Measurements from ENCODE around the gene TUT4.

Gene TUT4

DNA sequence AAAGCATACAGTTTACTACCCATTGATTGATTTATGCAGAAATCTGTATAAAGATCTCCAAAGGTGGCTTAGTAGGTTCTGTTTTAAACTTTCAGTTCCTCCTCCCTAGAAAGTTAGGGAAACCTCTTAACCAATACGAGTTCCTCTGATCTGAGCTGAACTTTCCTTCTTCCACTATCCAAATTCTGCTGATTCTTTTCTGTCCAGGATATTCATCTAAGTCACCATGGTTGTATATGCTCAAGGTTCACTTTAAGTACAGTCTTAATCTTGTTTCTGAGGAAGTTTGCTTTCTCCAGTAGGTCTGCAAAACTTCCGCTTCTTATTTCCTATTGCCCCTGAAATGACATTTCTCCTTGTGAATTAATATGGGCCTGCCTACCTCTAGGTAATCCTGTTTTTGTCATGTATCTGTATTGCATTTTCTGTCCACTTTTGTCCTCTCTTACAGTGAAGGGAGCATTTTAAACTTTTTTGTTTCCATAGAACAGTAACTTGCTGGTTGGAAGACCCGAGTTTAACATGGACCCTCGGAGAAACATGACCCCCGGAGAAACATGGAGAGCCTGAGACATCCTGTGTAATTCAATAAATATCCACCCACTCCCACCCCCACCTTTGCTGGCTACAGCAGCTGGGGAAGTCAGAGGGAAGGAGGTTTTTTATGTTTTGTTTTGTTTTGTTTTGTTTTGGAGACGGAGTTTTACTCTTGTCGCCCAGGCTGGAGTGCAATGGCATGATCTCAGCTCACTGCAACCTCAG, 16.7 kb upstream of the TUT4 start:
- no peak for DNase-seq

DNA sequence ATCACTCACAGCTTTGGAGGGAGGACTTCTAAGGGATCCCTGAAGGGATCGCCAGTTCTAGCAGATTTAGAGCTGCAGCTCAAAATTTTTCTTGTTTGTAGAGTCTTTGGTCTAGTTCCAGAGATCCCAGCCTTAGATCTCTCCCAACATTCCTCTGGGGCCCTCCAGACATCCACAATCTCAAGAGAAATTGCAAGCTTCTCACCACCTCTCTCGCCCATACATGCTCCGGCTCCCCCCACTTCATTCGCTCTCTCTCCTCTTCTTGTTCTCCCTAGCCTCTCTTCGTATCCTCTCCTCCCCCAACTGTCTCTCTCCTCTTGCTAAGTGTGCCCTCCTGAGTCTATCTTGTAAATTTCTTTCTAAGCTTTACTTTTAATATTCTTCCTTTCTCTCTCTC, 15.1 kb upstream of the TUT4 start:
- DNase-seq = no peak

DNA sequence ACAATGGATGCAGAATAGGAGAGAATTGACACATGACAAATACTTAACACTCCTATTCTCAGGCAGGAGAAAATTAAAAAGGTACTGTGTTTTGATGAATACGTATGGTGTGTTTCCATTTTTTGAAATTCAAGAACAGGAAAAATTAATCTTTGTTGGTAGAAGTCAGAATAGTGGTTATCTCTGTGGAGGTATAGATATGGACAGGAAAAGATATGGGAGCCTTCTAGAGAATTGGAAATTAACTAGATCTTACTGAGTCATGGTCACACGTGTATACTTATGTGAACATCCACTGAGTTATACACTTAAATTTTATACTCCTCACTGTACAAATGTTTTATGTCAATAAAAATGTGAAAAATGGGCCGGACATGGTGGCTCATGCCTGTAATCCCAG, 9.9 kb upstream of the TUT4 start:
- no peak for DNase-seq

DNA sequence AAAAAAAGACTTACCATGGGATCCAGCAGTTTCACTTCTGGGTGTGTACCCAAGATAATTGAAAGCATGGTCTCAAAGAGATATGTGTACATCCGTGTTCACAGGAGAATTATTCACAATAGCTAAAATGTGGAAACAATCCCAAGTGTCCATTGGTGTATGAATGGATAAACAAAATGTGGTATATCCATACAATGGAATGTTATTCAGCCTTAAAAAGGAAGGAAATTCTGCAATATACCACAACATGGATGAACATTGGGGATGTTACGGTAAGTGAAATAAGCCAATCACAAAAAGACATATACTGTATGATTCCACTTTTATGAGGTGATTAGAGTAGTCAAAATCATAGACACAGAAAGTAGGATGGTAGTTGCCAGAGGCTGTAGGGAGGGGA, 7.0 kb upstream of the TUT4 start:
- DNase-seq = no peak

DNA sequence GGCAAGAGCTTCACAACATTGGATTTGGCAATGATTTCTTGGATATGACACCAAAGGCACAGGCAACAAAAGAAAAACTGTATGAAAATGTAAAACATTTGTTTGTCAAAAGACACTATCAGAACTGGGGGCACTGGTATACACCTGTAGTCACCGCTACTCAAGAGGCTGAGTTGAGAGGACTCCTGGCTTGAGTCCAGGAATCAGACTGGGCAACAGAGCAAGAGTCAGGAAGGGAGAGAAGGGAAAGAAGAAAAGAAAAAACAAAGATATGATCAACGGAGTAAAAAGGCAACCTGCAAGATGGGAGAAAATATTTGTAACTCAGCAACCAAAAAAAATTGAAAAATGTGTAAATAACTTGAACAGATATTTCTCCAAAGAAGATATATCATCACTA, 6.0 kb upstream of the TUT4 start:
- DNase-seq = no peak

DNA sequence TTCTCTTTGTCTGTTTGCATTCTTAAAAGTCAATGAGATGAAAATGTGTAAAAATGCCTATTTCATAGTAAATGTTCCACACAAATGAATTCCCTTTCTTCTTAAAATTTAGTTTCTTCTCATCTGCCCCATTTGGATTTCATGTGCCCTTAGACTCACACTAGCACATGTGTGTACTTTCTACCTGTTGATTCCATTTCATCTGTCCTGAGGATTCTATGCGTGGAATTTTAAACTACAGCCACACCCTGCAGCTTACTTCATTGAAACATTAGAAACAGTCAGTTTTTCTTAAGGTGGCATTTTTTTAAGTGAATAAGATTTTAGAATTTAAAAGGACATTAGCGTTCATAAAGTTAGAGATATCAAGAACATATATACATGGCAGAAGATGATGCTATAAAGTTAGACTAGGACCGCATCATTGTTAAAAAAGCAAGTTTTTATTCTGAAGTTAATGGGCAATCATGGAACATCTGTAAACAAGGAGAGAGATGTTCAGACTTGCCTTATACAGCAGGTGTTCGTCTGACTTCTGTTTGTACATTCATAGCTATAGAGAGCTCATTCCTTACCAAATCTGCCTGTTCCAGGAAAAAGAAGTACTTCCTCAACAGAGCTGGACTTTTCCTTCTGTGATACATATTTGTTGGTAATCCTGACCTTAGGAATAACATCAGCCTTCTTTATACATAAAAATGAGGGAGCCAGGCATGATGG, 3.9 kb upstream of the TUT4 start:
- no peak for DNase-seq

DNA sequence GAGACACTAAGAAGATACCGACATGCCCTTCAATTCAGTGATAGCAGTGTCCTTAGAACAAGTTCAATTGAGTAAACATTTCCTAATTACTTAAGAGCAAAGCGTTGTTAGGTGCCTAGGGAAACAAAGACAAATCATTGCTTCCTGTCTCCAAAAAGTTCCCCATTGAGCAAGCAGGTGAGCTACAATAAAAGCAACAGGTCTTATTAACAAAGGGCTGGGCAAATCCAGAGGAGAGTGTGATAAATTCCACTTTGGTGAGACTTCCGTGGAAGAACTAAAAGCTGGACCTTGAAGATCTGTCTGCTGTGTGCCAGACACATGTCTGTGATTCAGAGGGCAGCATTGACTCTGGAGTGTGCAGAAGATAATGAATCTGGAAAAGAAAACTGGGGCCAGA, 1.9 kb upstream of the TUT4 start:
- no peak for DNase-seq

DNA sequence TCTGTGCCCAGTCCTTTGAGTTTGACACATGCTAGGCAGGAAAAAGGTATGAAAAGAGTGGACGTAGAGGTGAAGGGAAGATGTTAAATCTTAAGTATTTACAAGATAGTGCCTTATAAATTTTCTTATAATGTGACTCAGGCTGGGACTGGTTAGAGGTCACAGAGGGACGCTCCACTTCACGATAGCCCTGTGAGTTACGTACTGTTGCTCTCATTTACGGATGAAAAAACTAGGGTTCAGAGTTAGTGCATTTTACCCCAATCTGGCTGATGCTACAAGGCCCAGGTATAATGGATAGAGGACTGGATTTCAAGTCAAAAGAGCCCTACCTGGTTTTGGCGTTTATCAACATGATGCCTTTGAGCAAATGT, 1.4 kb upstream of the TUT4 start:
- no peak for DNase-seq

DNA sequence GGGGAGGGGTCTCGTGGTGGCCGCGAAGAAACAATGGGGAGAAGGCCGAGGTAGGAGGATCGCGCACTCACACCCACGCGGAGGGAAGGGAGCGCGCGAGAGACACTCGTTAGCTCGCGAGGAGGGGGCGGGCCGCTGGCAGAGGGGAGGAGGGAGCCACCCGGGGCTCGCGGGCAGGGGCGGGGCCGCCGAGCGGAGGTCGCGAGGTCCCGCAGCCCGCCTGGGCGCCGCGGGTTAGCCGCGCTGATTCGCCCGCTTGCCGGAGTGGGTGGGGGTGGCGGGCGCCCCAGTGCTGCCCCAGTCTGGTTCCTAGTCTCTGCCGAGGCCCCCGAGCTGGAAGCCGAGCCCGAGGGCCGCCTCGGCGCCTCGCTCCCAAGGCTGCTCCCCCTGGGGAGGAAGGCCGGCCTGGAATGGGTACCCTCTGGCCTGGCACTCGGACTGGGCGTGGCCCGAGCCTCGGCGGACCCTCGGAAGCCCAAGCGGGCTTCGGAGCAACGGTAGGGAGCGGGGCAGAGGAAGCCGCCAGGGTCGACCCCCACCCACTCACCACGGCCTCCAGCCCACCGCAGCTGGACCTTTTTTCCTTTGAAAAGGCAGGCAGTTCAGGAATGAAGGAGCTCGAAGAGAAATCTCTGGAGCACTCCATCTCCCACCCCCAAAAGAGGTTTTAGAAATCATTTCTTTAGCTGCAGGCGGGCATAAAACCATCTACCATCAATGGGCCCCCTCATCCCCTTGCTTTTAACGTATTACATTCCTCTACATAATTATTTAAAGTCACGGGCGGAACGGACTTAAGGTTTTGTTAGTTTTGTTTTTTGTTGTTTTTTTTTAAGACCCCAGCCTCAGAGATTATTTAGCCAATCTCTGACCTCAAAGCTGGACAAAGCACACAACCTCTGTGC, 722 bp upstream of the TUT4 start:
- peak; percentile 81 to 90 (median 86) for DNase-seq

DNA sequence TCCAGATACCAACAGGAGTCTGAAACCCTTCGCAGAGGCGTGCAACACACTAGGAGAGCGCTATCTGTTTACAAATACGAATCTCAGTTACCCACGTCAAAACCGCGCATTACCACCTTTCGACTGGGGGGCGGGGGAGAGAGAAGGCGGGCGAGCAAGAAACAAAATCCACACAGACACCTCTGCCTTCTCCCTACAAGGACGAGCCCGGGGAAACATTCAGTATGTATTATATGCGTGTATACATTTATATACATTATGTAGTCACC, 722 bp downstream of the TUT4 start:
- DNase-seq = peak; percentile 35 to 78 (median 60)

DNA sequence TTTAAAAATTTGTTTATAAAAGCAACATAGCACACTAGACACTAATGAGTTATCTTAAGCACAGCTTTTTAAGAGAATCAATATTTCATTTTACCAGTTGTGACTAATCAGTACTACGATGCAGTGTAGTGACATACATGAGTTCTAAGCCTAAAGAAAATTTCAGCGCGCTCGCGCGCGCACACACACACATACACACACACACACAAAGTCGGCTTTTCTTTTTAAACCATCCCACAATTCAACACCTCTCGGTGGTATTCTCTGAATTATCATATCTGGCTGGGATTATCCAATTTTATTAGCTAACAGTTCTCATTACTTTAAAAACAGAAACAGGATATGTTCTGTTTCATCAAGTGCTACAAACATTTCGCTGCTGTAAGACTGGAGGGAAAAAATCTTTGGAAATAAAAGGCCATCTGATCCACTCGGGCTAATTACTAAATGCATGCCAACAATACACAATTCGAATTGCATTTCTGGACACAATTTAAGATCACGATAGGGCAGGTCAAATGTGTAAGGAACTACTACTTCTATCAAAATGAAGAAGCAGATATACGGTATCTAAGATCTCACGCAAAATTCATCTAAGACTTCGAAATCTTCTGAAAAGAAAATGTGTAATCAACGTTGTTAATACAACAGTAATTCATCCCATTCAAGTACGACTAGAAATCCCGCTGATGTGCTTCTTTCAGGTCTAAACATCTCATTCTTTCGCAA, 1.2 kb downstream of the TUT4 start:
- DNase-seq = peak in 3 of 5 donors; percentile 21 to 33 (median 23)

DNA sequence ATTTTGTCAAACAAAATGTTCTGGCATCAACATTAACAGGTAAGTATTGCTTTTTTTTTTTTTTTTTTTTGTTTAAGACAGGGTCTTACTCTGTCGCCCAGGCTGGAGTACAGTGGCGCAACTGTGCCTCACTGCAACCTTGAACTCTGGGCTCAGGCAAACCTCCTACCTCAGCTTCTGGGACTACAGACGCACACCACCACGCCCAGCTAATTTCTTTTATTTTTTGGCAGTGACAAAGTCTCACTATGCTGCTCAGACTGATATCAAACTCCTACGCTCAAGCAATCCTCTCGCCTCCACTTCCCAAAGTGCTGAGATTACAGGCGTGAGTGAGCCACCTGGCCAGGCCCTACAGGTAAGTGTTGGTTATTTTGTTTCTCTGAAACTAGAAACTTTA, 2.4 kb downstream of the TUT4 start:
- DNase-seq = no peak

DNA sequence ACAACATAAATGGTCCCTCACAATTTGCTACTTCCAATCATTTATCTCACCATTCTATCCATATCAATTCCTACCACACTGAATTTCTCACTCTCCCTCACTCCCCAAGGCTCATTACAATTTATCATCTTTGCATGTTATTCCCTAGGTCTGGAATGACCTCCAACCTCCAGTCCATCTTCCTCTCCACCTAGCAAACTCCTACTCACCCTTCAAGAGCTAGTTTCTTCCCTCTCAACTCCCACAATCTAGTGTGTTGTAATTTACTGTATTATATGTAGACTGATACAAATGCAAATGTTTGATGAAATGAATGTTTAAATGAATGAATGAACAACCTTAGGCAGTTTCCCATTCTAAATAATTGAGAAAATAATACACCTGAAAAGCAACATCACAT, 3.6 kb downstream of the TUT4 start:
- no peak for DNase-seq

DNA sequence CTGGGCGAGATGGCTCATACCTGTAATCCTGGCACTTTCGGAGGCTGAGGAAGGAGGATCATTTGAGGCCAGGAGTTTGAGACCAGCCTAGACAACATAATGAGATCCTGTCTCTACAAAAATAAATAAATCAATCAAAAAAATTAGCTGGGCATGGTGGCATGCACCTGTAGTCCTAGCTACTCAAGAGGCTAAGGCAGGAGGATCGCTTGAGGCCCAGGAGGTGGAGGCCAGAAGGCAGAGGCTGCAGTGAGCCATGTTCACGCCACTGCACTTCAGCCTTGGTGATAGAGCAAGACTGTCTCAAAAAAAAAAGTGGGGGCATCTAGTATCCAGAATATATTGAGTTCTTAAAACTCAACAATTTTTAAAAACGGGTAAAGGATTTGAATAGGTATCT, 6.0 kb downstream of the TUT4 start:
- no peak for DNase-seq

DNA sequence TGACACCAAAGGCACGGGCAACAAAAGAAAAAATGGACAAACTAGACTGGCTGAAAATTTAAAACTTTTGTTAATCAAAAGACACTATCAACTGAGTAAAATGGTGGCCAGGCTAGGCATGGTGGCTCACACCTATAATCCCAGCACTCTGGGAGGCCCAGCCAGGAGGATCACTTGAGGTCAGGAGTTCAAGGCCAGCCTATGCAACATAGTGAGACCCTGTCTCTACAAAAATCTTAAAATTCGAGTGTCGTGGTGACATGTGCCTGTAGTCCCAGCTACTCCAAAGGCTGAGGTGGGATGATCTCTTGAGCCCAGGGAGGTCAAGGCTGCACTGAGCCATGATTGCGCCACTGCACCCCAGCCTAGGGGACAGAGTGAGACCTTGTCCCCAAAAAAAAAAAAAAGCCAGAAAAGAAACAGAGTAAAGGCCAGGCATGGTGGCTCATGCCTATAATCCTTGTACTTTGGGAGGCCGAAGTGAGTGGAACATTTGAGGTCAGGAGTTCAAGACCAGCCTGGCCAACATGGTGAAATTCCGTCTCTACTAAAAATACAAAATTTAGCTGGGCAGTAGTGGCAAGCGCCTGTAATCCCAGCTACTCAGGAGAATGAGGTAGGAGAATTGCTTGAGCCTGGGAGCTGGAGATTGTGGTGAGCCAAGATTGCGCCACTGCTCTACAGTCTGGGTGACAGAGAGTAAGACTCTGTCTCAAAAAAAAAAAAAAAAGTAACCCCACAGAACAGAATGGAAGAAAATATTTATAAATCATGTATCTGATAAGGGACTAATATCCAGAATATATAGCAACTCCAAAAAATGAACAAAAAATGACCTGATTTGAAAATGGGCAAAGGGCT, 8.0 kb downstream of the TUT4 start:
- no peak for DNase-seq

DNA sequence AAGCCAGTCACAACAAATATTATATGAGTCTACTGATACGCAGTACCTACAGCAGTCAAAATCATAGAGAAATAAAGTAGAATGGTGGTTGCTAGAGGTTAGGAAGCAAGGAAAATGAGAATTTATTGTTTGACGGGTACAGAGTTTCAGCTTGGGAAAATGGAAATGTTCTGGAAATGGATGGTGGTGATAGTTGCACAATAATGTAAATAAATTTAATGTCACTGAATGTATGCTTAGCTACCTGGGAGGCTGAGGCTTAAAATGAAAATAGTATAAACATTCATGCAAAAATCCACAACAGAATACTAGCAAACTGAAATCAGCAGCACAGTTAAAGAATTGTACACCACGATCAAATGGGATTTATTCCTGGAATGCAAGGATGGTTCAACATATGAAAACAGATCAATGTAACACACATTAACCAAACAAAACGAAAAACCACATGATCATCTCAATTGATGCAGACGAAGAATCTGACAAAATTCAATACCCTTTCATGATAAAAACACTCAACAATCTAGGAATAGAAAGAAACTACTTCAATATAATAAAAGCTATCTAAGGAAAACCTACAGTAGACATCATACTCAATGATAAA, 10.7 kb downstream of the TUT4 start:
- no peak for DNase-seq

DNA sequence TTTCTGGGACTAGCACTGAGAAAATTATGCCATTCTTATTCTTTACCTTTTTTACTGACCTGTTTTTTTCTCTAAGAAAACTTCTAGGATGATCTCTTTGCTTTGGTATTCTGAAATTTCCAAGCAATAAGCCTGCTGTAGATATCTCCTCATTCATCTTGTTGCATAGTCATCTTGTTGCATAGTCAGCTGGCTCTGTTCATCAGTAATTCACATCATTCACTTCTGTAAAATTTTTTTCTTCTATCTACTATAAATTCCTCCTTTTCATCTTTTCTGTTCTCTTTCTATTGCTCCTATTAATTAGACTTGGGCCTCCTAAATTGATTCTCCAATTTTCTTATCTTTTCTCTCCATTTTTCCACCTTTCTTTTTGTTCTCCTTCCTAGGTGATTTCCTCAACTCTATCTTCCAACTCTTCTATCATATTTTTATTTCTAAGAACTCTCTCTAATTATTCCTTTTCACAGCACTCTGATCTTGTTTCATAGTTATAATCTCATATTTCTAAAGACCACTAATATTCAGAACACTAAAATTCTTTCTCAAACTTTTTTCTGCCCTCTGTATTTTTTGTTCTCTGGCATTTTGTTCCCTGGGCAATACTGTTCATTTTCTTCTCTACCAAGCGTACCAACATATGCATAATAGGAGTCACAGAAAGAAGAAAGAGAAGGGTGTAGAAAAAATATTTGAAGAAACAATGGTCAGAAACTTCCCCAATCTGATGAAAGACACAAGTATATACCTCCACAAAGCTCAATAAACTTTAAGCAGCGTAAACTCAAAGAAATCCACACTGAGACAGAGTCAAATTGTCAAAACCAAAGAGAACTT, 17.7 kb downstream of the TUT4 start:
- no peak for DNase-seq

DNA sequence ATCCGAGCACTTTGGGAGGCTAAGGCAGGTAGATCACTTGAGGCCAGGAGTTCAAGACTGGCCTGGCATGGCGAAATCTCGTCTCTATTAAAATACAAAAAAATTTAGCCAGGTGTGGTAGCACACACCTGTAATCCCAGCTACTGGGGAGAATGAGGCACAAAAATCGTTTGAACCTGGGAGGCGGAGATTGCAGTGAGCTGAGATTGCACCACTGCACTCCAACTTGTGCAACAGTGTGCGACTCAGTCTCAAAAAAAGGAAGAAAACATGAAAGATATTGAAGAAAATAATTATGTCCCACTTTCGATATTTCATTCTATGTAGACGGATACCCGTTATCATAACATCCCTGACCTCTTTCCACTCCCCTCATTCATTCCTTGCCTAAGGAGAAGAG, 19.2 kb downstream of the TUT4 start:
- DNase-seq = no peak

DNA sequence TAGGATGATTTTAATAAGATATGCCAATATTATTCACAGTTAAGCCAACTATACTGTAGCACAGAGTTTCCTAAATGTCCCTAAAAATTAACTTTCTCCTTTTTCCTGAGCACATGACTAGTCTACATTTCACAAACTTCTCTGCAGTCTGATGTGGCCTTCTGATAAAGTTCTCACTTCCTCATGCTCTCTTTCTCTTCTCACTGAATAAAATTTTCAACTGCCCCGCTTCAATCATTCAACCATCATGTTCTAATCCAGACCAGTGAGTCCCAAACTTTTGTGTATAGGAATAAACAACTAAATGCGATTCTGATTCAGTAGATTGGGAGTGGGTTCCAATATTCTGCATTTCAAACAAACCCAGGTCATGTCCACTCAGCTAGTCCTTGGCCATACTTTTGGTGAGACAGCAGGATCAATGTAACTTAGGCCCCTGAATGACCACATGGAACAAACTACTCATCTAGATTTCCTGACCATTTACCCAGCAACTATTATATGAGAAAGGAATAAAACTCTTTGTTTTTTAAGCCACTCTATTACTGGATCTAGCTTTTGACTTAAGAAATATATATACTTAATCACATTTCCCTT, 20.1 kb downstream of the TUT4 start:
- no peak for DNase-seq

DNA sequence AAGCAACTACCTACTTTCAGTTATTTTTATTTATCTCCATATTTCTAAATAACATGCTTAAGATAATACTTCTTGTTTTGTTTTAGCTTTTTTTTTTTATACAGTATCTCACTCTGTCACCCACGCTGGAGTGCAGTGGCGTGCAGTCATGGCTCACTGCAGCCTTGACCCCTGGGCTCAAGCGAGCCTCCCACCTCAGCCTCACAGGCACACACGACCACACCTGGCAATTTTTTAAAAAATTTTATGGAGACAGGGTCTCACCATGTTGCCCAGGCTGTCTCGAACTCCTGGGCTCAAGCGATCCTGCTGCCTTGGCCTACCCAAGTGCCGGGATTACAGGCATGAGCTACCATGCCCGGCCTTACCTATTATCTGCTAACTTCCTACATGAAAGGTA, 20.6 kb downstream of the TUT4 start:
- DNase-seq = no peak
